GM21423 (cell line): ENCODE results near the gene HOXB3.

ENCODE experiments used
- ATAC-seq: cut with Tn5 transposase; IDR thresholded peaks from one replicate; pipeline ENCODE4 v1.9.1; 2021; ENCODE audit warnings: mild to moderate bottlenecking, moderate library complexity; ENCODE audit not compliant: unreplicated experiment

Gene HOXB3

DNA sequence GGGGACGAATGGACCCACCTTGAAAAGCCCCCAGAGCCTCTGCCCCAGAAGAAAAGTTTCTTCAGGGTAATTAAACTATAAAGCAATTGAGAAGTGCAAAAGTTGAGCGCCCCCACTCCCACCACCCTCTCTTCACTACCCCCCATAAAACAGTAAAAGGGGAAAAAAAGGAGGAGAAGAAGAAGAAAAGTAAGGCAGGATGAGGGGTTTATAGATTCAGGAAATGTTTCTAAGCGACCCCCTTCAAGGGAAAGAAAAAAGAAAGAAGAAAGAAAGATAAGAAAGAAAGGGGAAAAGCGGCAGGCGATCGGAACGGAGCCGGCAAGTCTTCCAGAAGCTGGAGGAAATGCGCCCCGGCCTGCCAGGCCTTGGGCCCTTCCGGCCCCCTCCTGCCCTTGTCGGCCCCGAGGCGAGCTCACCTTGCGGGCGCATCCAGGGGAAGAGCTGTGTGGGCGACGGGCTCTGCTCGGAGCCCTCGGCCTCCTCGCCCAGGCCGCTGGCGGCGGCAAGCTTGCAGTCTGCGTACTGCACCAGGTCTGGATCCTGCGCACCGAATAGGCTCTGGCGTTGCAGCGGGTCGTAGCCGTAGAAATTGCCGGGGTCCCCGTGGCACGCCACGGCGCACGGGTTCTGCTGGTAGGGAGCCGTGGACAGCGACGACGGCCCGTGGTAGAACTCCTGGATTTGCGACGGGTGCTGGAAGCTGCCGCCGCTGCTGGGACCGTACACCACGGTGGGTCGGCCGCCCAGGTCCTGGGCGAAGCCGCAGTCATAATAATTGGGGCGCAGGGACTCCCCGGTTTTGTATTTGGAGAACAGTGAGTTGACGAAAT lies 24.0 kb upstream of the HOXB3 start:
- no peak for ATAC-seq

- ATAC-seq = no peak
Observed at GRCh38 chr17:48612854-48613691, 23.0 kb upstream of the HOXB3 start.

DNA sequence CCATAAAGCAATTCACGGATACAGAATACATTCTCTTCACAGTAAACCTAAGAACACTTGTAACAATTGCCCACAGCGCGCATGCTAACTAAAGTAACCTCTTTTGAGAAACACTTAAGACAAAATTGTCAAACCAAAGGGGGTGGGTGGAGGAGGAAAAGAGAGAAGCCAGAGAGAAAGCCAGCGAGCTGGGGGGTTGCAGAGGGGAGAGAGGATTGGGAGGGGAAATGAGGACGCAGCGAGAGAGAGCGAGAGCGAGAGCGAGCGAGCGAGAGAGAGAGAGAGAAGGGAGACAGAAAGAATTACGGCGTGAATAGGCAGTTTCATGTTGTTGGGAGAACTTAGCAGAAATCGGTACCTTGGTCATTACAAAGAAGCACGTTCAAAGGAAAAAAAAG lies 22.4 kb upstream of the HOXB3 start:
- ATAC-seq = no peak

- no peak for ATAC-seq
Observed at GRCh38 chr17:48611681-48612455, 21.8 kb upstream of the HOXB3 start.

DNA sequence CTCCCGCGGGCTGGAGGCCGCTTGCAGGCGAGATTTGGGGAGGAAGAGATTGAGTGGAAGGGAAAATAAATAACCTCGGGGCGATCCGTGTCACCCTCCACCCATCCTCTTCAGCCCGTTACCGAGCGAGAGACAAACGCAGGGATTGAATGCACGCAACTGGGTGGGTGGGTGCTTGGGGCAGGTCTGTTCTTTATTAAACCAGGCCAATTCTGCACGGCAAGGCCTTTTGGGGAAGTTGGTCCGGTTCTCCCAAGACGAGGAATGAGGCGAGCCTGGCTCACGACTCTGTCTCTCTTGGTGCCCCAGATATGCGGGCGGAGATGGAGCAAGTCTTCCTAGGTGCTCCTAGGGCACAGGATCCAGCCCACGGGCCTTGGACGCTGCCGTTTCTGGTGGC lies 21.2 kb upstream of the HOXB3 start:
- ATAC-seq = no peak

- no peak for ATAC-seq
Observed at GRCh38 chr17:48610282-48611211, 20.5 kb upstream of the HOXB3 start, which contains the start of gene HOXB7. HOXB7 (minus strand) TSS chr17:48611017; CDS start chr17:48610918, 99 bp downstream.

GRCh38 chr17:48609759-48610281 lies 19.8 kb upstream of the HOXB3 start:
- ATAC-seq = no peak

DNA sequence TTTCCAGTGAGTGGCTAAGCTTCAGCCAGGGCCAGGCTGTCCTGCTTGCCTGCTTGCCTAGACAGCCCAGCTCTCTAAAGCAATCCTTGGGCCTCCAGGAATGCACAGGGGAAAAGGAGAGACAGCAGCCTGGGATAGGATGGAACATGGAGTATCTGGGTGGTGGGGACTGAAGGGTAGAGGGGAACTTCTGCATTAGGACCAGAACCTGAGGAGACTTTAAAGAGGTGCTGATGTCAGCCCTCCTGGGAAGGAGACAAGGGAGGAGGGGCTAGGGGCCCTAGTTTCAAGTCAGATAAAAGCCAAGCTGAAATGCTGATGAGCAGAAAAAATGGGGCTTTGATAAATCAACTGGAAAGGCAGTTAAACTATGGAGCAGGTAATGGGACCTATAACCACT lies 19.0 kb upstream of the HOXB3 start:
- no peak for ATAC-seq

DNA sequence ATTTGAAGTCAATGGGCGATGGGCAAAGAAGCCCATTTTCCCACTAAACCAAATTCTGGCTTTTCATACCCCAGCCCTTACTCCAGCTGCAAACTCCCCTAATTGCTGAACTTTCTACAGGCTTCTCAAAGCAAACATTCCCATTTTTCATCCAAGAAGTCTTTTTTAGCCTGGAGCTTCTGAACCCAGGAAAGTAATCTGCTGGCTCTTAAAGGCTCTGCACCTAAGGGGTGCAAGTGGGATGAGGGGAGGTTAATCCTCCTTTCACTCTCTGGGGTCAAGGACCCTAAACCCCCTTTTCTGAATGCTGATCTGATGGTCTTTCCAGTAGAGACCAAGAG lies 18.4 kb upstream of the HOXB3 start:
- no peak for ATAC-seq

GRCh38 chr17:48606892-48607614 lies 17.0 kb upstream of the HOXB3 start:
- ATAC-seq = no peak

DNA sequence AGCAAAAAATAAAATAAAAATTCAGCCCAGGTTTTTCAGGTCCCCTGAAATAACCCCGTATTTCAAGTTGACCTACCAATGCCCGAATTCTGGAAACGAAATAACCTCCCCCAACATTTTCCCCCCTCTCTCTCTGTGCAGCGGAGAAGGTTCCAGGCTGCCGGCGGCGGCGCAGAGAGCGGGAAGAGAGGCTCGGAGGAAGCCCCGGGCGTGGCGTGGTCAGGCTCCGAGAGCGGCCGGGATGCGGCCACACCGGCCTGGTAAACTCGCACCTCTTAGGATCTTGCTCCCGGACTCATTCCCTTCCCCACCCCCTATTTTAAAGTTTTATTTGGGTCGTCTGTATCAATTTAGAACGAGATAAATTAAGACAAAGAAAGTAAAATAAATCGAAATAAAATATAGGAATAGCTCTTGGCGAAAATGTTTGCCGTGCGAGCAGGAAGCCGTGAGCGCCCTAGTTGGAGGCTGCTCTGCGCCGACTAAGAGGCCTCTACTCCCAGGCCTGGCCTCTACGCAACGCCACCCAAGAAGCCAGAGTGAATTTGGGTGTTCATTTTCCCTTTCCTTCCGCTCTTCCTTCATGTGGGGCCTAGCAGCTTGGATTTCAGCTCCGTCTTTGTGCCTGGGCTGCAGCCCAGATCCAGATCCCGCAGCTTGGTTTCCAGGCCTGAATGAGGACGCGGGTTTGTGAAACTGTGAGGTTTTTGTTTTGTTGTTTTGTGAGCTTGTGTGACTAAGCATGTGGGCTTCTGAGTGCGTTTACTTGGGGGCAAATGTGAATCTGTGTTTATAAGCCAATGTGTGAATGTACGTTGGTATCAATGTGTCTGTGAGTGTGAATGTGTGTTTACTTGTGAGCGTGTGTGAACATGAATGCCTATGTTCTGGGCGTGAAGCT lies 16.2 kb upstream of the HOXB3 start:
- no peak for ATAC-seq

- no peak for ATAC-seq
Observed at GRCh38 chr17:48605409-48605919, 15.4 kb upstream of the HOXB3 start.

DNA sequence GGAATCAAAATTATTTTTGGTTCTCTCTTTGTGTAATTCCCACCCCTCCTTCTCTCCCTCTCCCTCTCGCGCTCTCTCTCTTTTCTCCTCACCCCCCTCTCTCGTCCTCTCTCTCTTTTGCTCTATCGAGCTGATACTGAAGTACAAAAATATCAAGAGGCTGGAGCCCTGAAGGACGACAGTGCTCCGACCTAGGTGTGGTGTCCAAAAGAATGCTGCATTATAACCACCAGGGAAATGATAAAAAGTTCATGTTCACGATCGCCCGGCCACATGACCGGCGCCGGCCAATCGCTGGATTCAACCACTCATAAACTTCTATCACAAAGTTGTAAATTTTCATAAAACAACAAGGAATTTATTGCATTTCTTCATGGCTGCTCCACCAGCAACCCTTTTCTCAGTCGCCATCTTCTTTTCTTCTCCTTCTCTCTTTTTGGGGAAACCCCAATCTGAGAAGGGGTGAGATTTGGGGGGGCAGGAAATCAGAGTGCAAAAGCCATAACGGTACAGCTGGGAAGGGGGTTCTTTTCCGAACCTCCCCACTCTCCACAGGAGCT lies 14.8 kb upstream of the HOXB3 start, which contains the start of gene HOXB6:
Gene HOXB6, minus strand, starts transcription at position 217 of the 560 bp plus-strand sequence. CDS start 6,836 bp downstream, outside the sequence.
- no peak for ATAC-seq

GRCh38 chr17:48603959-48604769 lies 14.1 kb upstream of the HOXB3 start:
- ATAC-seq = no peak

DNA sequence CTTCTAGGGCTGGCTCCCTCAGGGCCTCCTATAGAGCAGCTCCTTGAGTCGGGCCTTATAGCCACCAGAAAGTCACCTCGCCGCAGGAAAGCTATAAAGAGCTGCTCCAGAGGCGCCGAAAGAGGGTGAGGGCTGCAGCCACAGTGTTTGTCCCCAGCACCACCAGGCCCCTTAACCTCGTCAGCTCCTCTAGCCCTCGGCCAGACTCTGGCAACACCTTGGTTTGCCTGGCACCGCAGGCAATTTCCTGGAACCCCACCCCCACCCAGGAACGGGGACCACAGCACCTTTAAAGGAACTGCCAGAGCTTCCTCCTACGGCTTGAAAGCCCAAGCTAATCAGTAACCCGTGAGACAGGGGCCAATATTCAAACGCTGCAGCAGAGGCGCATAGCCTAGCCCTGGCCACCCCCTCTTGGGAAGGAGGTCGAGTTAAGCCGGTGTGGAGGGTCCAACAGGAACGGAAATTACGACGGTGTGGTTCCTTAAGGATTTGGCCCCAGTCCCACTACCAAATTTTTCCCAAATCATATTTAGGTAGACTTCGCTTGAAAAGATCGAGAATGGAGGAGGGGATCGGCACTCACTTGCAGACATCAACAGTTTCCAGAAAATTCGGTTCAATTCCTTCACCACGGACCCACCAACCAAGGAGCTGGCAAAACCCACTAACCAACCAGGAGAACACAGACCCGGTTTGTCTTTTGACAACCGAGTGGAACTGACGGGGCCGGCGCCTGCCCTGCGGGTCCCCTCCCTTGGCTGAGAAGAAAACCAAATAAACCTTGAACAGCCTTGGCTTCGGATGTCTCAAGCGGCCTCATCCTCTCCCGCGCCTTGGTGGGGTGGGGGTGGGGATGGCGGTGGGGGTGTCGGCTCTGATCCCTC lies 11.7 kb upstream of the HOXB3 start:
- no peak for ATAC-seq

DNA sequence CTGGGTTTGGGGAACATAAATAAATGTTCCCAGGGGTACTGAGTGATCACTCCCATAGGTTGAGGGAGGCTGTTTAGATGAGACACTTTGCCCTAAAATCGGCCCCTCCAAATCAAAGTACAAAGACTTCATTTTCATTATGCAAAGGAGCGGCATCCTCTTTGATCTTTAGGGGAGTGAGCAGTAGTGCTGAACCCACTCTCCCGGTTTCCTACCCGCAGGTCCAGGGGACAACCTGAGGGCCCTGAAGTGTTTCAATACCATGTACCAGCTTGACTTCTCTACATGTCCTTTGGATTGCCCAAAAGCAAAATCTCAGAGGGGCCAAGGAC lies 11.1 kb upstream of the HOXB3 start:
- ATAC-seq = no peak
